ENCODE measurements around the gene SMCHD1. TPM values are rescaled to one million over a fixed set of nuclear protein-coding genes. Genes with fewer than 3 reads are reported as not detected.

Gene SMCHD1
- total RNA-seq, 4 donors from 2014 or later, result 57.2 to 204 (median 105) TPM

GRCh38 chr18:2746274-2746673 is 90.7 kb downstream of the SMCHD1 start:
- H3K4me3 ChIP-seq, result no peak overlapping the region
- no peak for TF ChIP-seq POLR2A (IDR thresholded peaks at IDR 0.05)
- TF ChIP-seq, protein P1, sequence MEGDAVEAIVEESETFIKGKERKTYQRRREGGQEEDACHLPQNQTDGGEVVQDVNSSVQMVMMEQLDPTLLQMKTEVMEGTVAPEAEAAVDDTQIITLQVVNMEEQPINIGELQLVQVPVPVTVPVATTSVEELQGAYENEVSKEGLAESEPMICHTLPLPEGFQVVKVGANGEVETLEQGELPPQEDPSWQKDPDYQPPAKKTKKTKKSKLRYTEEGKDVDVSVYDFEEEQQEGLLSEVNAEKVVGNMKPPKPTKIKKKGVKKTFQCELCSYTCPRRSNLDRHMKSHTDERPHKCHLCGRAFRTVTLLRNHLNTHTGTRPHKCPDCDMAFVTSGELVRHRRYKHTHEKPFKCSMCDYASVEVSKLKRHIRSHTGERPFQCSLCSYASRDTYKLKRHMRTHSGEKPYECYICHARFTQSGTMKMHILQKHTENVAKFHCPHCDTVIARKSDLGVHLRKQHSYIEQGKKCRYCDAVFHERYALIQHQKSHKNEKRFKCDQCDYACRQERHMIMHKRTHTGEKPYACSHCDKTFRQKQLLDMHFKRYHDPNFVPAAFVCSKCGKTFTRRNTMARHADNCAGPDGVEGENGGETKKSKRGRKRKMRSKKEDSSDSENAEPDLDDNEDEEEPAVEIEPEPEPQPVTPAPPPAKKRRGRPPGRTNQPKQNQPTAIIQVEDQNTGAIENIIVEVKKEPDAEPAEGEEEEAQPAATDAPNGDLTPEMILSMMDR (IDR thresholded peaks at IDR 0.05), result no peak
- H3K4me1 ChIP-seq, result no peaks in the 10 kb centered on the region
- DNase-seq, result no peak
- no peaks in the 10 kb centered on the region for H3K9me3 ChIP-seq
- peaks cover 0 to 84% (median 0%) of the 10 kb centered on the region in 3 donors for H3K36me3 ChIP-seq
- no peak overlapping the region for H3K27ac ChIP-seq
- no peaks in the 10 kb centered on the region for H3K27me3 ChIP-seq

DNA sequence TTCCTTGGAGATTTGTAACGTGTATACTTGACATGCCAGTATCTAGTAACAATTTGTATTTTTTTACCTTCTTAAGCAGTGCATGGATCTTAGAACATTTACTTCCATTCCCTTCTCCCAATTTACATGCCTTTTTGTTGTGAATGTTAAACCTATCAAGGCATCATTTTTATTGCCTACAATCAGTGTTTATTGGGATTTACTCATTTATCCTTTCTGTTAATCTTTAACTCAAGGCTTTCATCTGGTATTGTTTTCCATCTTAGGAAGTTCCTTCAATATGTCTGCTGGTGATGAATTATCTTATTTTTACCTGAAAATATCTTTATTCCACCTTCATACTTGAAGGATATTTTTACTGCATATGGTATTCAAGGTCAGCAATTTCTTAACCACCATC is 102.8 kb downstream of the SMCHD1 start:
- H3K9me3 ChIP-seq, result no peaks in the 10 kb centered on the region
- H3K27ac ChIP-seq, result no peak overlapping the region
- TF ChIP-seq, protein P1 (IDR thresholded peaks at IDR 0.05), result no peak
- no peak for TF ChIP-seq POLR2A (IDR thresholded peaks at IDR 0.05)
- DNase-seq, result no peak
- no peak overlapping the region for H3K4me3 ChIP-seq
- peaks cover 0 to 4% (median 0%) of the 10 kb centered on the region in 4 donors for H3K4me1 ChIP-seq
- H3K27me3 ChIP-seq, result no peaks in the 10 kb centered on the region
- H3K36me3 ChIP-seq, result peaks cover 0 to 58% (median 6%) of the 10 kb centered on the region in 3 donors

GRCh38 chr18:2774669-2775068 is 119.1 kb downstream of the SMCHD1 start:
- Histone ChIP-seq H3K27me3 (no peaks in the 10 kb centered on the region), H3K4me1 (no peaks in the 10 kb centered on the region), H3K27ac (no peak overlapping the region), H3K4me3 (no peak overlapping the region), H3K36me3 (peaks cover 0 to 97% (median 0%) of the 10 kb centered on the region in 3 donors), H3K9me3 (no peaks in the 10 kb centered on the region)
- TF ChIP-seq POLR2A (IDR thresholded peaks at IDR 0.05), result no peak
- TF ChIP-seq, protein P1 (IDR thresholded peaks at IDR 0.05), result no peak
- DNase-seq, result no peak

DNA sequence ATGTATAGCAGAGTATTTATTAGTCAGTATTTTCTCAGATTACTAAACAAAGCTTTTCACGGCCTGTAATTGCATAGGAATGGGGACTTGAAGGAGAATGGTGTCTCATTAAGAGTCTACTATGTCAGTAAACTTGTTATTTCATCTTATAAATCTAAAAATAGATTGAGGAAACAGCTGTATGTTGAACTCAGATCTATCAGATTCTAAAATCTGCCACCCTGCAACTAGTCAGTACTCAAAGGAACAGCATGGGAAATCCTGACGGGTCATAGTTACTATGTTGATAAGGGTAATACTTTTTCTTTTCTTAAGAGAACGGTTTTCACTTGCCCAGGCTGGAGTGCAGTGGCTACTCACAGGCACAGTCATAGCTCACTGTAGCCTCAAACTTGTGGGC is 121.1 kb downstream of the SMCHD1 start:
- TF ChIP-seq, protein P1 (IDR thresholded peaks at IDR 0.05), result no peak
- no peak for TF ChIP-seq POLR2A (IDR thresholded peaks at IDR 0.05)
- Histone ChIP-seq H3K27me3 (no peaks in the 10 kb centered on the region), H3K4me3 (no peak overlapping the region), H3K27ac (no peak overlapping the region), H3K9me3 (no peaks in the 10 kb centered on the region), H3K4me1 (no peaks in the 10 kb centered on the region), H3K36me3 (peaks cover 0 to 93% (median 0%) of the 10 kb centered on the region in 3 donors)
- DNase-seq, result no peak

DNA sequence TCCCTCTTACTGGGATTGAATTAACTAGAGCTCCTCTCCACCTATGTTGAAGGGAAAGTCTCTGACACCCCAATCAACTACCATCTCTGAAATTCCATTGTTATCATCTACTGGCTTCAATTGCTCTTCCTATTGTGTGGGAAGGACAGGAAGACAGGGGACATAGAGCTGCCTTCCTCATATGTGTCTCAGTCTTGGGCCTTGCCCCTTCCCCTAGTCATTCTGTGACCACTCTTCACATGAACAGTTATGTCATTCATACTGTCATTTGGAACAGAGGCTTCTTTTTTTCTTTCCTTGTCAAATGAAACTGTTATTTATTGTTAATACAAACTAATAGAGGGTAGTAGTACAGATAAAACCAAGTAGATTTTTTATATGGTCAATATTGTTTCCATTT is 121.7 kb downstream of the SMCHD1 start:
- Histone ChIP-seq H3K27ac (no peak overlapping the region), H3K9me3 (no peaks in the 10 kb centered on the region), H3K4me3 (no peak overlapping the region), H3K27me3 (no peaks in the 10 kb centered on the region), H3K4me1 (no peaks in the 10 kb centered on the region), H3K36me3 (peaks cover 0 to 87% (median 0%) of the 10 kb centered on the region in 3 donors)
- TF ChIP-seq, protein P1 (IDR thresholded peaks at IDR 0.05), result no peak
- no peak for TF ChIP-seq POLR2A (IDR thresholded peaks at IDR 0.05)
- DNase-seq, result no peak

DNA sequence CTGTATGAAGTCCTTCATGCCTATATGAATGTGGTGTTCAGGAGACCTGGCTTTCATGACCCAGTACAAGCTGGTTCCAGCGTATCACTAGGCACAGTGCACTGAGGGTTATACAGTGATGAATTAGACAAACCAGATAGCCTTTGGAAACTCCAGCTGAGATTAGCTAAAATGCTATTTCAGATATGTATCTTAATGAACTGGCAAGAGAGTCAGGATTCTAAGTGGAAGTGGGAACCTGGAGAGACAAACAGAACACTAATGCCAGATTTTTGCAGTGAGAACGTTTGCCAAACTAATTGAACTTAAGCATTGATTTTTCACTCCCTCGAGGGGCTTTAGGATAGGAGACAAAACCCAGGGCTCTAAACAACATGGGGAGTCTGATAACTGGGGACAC is 125.2 kb downstream of the SMCHD1 start:
- Histone ChIP-seq H3K27me3 (no peaks in the 10 kb centered on the region), H3K4me1 (no peaks in the 10 kb centered on the region), H3K36me3 (peaks cover 0 to 79% (median 0%) of the 10 kb centered on the region in 3 donors), H3K9me3 (no peaks in the 10 kb centered on the region), H3K27ac (no peak overlapping the region), H3K4me3 (no peak overlapping the region)
- TF ChIP-seq, protein P1 (IDR thresholded peaks at IDR 0.05), result no peak
- no peak for TF ChIP-seq POLR2A (IDR thresholded peaks at IDR 0.05)
- DNase-seq, result no peak

Data from Peyer's patch (tissue), 4 donors.